HepG2 (cell line): ENCODE measurements around the gene JMJD1C. TPM values are rescaled to one million over a fixed set of nuclear protein-coding genes. Genes with fewer than 3 reads are reported as not detected.

Source experiments
- ATRX ChIP-seq: sonication (generic); formaldehyde crosslinking; IDR thresholded peaks from 2 replicates; pipeline ENCODE4 v1.4.0; 2020; ENCODE audit warnings: missing genetic modification reagents, borderline replicate concordance
- ETV5 ChIP-seq: IDR thresholded peaks from 2 replicates; pipeline ENCODE4 v1.6.1; 2018; ENCODE audit warnings: missing biosample characterization, missing genetic modification reagents, inconsistent platforms, borderline replicate concordance
- ISL2 ChIP-seq: sonication (generic); formaldehyde crosslinking; IDR thresholded peaks from 2 replicates; pipeline ENCODE4 v1.5.0; 2020; ENCODE audit warnings: missing genetic modification reagents
- MEIS2 ChIP-seq: sonication (generic); formaldehyde crosslinking; IDR thresholded peaks from 2 replicates; pipeline ENCODE4 v1.9.0; 2021; ENCODE audit warnings: mild to moderate bottlenecking, missing genetic modification reagents
- POLR2AphosphoS5 ChIP-seq: IDR thresholded peaks from 2 replicates; pipeline ENCODE4 v1.6.1; 2012; ENCODE audit warnings: low read depth, low read length
- POLR2G ChIP-seq: fragments of 200-400 bp; formaldehyde crosslinking; IDR thresholded peaks from 2 replicates; pipeline ENCODE4 v1.6.1; 2018; ENCODE audit warnings: mild to moderate bottlenecking, low read depth, low read length, moderate library complexity
- PRMT3 ChIP-seq: sonication (generic); formaldehyde crosslinking; IDR thresholded peaks from 2 replicates; pipeline ENCODE4 v1.8.1; 2022; ENCODE audit warnings: low read depth, mild to moderate bottlenecking, moderate library complexity, missing genetic modification reagents, borderline replicate concordance
- RAD51 ChIP-seq: fragments of 450-650 bp; IDR thresholded peaks from 2 replicates; pipeline ENCODE4 v1.6.1; 2016; ENCODE audit warnings: borderline replicate concordance
- TCF12 ChIP-seq, 2 experiments: fragments of 450-650 bp in 1 of 2; sonication (generic) in 1 of 2; formaldehyde crosslinking in 1 of 2; IDR thresholded peaks; 2 replicates each; pipeline versions ENCODE4 v1.6.1 to v1.8.0; 2017 to 2022; ENCODE audit warnings: antibody characterized with exemption in 1 of 2, mild to moderate bottlenecking in 1 of 2, missing genetic modification reagents in 1 of 2, moderate library complexity in 1 of 2
- THYN1 ChIP-seq: sonication (generic); formaldehyde crosslinking; IDR thresholded peaks from 2 replicates; pipeline ENCODE4 v1.8.1; 2023; ENCODE audit warnings: low read depth, mild to moderate bottlenecking, moderate library complexity, missing genetic modification reagents, borderline replicate concordance
- ZNF33A ChIP-seq: sonication (generic); formaldehyde crosslinking; IDR thresholded peaks from 2 replicates; pipeline ENCODE4 v1.5.1; 2020; ENCODE audit warnings: missing genetic modification reagents, mild to moderate bottlenecking, moderate library complexity, borderline replicate concordance
- ZNF839 ChIP-seq: sonication (generic); formaldehyde crosslinking; IDR thresholded peaks from 2 replicates; pipeline ENCODE4 v1.4.0; 2020; ENCODE audit warnings: missing genetic modification reagents, mild to moderate bottlenecking, borderline replicate concordance
- ZNF841 ChIP-seq: sonication (generic); formaldehyde crosslinking; IDR thresholded peaks from 2 replicates; pipeline ENCODE4 v1.8.1; 2023; ENCODE audit warnings: missing genetic modification reagents, borderline replicate concordance
- polyA plus RNA-seq, 8 experiments: library from polyadenylated mRNA; depleted of rRNA in 3 of 8; stranded (reverse) in 7 of 8; unstranded in 1 of 8; fragments of >200 nt; fragmentation: Illumina TruSeq in 4 of 8; extraction: Trizol in 4 of 8; gene quantifications; 2 replicates each; pipeline versions ENCODE4 v1.2.1 to v1.2.3, GENCODE V29; 2011 to 2016; ENCODE audit warnings: low read depth in 4 of 8, missing spikeins in 1 of 8, mixed read lengths in 1 of 8; ENCODE audit not compliant: insufficient read depth in 1 of 8
- total RNA-seq, 5 experiments: library from RNA; depleted of rRNA; stranded (reverse); fragments of >200 nt; fragmentation: Illumina TruSeq; extraction: Trizol; gene quantifications; 2 replicates each; pipeline ENCODE4 v1.2.3, GENCODE V29; 2016; ENCODE audit warnings: low read depth in 1 of 5
- TF ChIP-seq, protein P1 (sequence below): sonication (generic); formaldehyde crosslinking; IDR thresholded peaks from 2 replicates; pipeline ENCODE4 v1.4.0; 2020; ENCODE audit warnings: missing genetic modification reagents
- TF ChIP-seq, protein P2 (sequence below): sonication (generic); formaldehyde crosslinking; IDR thresholded peaks from 2 replicates; pipeline ENCODE4 v1.8.0; 2022; ENCODE audit warnings: mild to moderate bottlenecking, missing genetic modification reagents; ENCODE audit not compliant: insufficient replicate concordance
- TF ChIP-seq, protein P3 (sequence below): sonication (generic); formaldehyde crosslinking; IDR thresholded peaks from 2 replicates; pipeline ENCODE4 v1.4.0; 2020; ENCODE audit warnings: missing genetic modification reagents, low read depth, mild to moderate bottlenecking, borderline replicate concordance
- TF ChIP-seq, protein P4 (sequence below): sonication (generic); formaldehyde crosslinking; IDR thresholded peaks from 2 replicates; pipeline ENCODE4 v1.9.0; 2022; ENCODE audit warnings: missing genetic modification reagents, mild to moderate bottlenecking, borderline replicate concordance

JMJD1C gene
- total and polyA plus RNA-seq, 2 of the 13 experiments (the other 11 are each of a cell fraction or from before 2014, with no cell fraction given), result 42.3 to 42.7 TPM

DNA sequence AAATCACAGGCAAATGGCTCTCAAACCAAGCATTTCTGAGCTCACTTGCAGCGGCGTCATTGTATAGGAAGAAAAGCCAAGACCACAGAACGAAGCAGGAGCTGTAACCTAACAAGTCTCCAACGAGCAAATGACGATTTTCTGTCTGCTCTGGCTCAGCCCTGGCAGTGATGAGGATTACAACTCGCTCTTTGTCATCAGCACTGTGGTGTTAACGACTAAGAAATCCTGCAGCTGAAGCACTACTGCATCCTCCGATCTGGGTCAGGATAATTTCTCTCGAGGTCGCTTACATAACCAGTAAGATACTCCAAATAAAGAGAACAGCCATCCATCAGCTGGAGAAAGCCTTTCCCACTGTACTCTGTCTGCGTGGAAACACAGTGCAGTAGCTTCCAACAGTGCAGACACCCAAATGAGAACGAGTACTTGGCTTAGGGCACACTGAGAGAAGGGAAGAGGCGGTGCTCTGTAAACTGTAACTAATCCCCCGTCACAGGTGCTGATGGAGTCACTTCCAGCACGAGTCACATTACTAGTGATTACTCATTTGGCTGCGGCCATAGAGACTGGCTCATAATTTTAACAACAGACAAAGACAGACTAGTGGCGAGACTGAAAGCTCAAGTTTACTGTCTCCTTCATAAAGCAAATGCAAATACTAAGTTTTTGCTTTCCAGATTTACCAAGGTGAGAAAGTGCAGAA is 196.8 kb downstream of the JMJD1C start (continued):
- peak; percentile 95 for TF ChIP-seq POLR2AphosphoS5
- TF ChIP-seq PRMT3 (CRISPR knock-in tag), result no peak
- TF ChIP-seq ZNF841 (CRISPR knock-in tag), result no peak
- TF ChIP-seq, protein P1, sequence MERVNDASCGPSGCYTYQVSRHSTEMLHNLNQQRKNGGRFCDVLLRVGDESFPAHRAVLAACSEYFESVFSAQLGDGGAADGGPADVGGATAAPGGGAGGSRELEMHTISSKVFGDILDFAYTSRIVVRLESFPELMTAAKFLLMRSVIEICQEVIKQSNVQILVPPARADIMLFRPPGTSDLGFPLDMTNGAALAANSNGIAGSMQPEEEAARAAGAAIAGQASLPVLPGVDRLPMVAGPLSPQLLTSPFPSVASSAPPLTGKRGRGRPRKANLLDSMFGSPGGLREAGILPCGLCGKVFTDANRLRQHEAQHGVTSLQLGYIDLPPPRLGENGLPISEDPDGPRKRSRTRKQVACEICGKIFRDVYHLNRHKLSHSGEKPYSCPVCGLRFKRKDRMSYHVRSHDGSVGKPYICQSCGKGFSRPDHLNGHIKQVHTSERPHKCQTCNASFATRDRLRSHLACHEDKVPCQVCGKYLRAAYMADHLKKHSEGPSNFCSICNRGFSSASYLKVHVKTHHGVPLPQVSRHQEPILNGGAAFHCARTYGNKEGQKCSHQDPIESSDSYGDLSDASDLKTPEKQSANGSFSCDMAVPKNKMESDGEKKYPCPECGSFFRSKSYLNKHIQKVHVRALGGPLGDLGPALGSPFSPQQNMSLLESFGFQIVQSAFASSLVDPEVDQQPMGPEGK, result 0 out of 2 replicates have a peak, but pooled peaks have one; percentile 6
- TF ChIP-seq ZNF33A (CRISPR knock-in tag), result no peak
- TF ChIP-seq, protein P2, sequence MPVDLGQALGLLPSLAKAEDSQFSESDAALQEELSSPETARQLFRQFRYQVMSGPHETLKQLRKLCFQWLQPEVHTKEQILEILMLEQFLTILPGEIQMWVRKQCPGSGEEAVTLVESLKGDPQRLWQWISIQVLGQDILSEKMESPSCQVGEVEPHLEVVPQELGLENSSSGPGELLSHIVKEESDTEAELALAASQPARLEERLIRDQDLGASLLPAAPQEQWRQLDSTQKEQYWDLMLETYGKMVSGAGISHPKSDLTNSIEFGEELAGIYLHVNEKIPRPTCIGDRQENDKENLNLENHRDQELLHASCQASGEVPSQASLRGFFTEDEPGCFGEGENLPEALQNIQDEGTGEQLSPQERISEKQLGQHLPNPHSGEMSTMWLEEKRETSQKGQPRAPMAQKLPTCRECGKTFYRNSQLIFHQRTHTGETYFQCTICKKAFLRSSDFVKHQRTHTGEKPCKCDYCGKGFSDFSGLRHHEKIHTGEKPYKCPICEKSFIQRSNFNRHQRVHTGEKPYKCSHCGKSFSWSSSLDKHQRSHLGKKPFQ (CRISPR knock-in tag), result no peak
- TF ChIP-seq, protein P3, sequence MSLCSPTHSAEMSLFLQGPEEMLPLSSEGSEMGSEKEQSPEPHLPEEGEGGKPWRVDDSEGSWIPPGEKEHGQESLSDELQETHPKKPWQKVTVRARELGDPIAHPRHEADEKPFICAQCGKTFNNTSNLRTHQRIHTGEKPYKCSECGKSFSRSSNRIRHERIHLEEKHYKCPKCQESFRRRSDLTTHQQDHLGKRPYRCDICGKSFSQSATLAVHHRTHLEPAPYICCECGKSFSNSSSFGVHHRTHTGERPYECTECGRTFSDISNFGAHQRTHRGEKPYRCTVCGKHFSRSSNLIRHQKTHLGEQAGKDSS (CRISPR knock-in tag), result 0 out of 2 replicates have a peak, but pooled peaks have one; percentile 32
- TF ChIP-seq, protein P4, sequence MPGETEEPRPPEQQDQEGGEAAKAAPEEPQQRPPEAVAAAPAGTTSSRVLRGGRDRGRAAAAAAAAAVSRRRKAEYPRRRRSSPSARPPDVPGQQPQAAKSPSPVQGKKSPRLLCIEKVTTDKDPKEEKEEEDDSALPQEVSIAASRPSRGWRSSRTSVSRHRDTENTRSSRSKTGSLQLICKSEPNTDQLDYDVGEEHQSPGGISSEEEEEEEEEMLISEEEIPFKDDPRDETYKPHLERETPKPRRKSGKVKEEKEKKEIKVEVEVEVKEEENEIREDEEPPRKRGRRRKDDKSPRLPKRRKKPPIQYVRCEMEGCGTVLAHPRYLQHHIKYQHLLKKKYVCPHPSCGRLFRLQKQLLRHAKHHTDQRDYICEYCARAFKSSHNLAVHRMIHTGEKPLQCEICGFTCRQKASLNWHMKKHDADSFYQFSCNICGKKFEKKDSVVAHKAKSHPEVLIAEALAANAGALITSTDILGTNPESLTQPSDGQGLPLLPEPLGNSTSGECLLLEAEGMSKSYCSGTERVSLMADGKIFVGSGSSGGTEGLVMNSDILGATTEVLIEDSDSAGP, result no peak
- TF ChIP-seq ETV5, result peak; percentile 49; the same call in 1 of the 2 replicates
- no peak; the same call in 1 of the 2 replicates for TF ChIP-seq MEIS2 (CRISPR knock-in tag)
- TF ChIP-seq ISL2, result peak; percentile 55; the same call in 1 of the 2 replicates
- TF ChIP-seq ATRX (CRISPR knock-in tag), result no peak
- TF ChIP-seq TCF12 (IDR thresholded peaks at IDR 0.05), result no peak
- TF ChIP-seq TCF12 (CRISPR knock-in tag; IDR thresholded peaks at IDR 0.05), result no peak
- no peak for TF ChIP-seq ZNF839 (CRISPR knock-in tag)
- peak; percentile 89 for TF ChIP-seq POLR2G
- no peak for TF ChIP-seq RAD51
- peak; percentile 73; the same call in 1 of the 2 replicates for TF ChIP-seq THYN1 (CRISPR knock-in tag)
